ENCODE data around the gene TMEM187.

Gene TMEM187

GRCh38 chrX:153953342-153953830 is 19.2 kb upstream of the TMEM187 start:
- in situ Hi-C loops (cut with HindIII; ENCODE audit: low pct_unique_long_range_greater_than_20kb, low sequenced_read_pairs) = no loop called here
- TF ChIP-seq JUND (IDR thresholded peaks at IDR 0.05; ENCODE audit: low read depth) = no peak
- DNase-seq (ENCODE audit: low read depth in 1 of 2, low spot score in 1 of 2) = peak; percentile 54 to 62

DNA sequence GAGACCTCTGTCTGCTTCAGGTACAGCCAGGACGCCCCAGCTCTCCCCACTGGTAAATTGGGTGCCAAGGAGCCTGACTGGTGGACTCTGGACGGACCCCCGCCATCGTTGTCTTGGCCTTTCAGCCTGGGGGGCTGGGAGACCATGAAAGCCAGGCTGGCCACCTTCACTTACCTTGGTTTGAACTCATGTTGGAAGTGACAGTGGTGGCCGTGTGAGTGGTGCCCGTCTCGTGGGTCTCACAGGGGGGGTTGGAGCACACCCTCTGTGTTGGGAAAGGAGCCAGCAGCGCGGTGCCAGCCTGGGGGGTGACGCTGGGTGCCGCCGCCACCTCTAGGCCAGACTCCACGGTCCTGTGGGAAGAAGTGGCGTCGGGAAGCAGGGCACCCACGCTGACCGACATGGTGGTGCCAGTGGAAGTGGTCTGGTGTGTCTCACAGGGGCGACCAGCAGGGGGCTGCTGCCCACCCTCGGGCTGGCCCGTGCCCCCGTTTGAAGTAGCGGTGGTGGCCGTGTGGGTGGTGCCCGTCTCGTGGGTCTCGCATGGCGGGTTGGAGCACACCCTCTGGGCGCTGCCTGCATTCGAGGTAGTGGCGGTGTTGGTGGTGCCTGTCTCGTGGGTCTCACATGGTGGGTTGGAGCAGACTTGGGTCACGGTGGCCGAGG is 18.5 kb upstream of the TMEM187 start:
- TF ChIP-seq JUND (IDR thresholded peaks at IDR 0.05; ENCODE audit: low read depth) = no peak
- in situ Hi-C loops (cut with HindIII; ENCODE audit: low pct_unique_long_range_greater_than_20kb, low sequenced_read_pairs) = no loop called here
- DNase-seq (ENCODE audit: low read depth in 1 of 2, low spot score in 1 of 2) = no peak

GRCh38 chrX:153954558-153955227 is 17.9 kb upstream of the TMEM187 start:
- no peak for DNase-seq (ENCODE audit: low read depth in 1 of 2, low spot score in 1 of 2)
- in situ Hi-C loops (cut with HindIII; ENCODE audit: low pct_unique_long_range_greater_than_20kb, low sequenced_read_pairs) = no loop called here
- TF ChIP-seq JUND (IDR thresholded peaks at IDR 0.05; ENCODE audit: low read depth) = no peak

DNA sequence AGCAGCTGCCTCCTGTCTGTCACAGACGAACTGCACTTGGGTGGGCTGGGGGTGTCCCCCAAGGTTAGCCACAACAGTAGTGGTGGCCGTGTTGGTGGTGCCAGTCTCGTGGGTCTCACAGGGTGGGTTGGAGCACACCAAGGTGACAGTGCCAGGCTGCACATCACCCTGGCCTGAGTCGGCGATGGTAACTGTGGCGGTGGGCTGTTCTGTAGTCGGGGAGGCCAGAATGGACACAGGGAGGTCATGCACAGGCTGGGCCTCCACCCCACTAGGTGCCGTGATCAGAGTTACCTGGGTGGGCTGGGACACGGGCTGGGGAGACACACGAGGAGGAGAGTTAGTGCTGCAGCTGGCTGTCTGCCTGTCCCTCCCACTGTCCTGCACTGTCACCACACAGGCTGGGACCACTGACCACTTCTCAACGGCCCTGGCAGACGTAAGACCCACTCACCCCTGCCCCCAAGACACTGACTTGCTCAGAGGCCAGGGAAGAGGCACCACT is 17.3 kb upstream of the TMEM187 start:
- in situ Hi-C loops (cut with HindIII; ENCODE audit: low pct_unique_long_range_greater_than_20kb, low sequenced_read_pairs) = no loop called here
- no peak for TF ChIP-seq JUND (IDR thresholded peaks at IDR 0.05; ENCODE audit: low read depth)
- DNase-seq (ENCODE audit: low read depth in 1 of 2, low spot score in 1 of 2) = no peak

GRCh38 chrX:153956044-153956907 is 16.3 kb upstream of the TMEM187 start:
- no peak for TF ChIP-seq JUND (IDR thresholded peaks at IDR 0.05; ENCODE audit: low read depth)
- in situ Hi-C loops (cut with HindIII; ENCODE audit: low pct_unique_long_range_greater_than_20kb, low sequenced_read_pairs) = no loop called here
- no peak for DNase-seq (ENCODE audit: low read depth in 1 of 2, low spot score in 1 of 2)

- in situ Hi-C loops (cut with HindIII; ENCODE audit: low pct_unique_long_range_greater_than_20kb, low sequenced_read_pairs) = no loop called here
- no peak for TF ChIP-seq JUND (IDR thresholded peaks at IDR 0.05; ENCODE audit: low read depth)
- no peak for DNase-seq (ENCODE audit: low read depth in 1 of 2, low spot score in 1 of 2)
These were observed 15.3 kb upstream of the TMEM187 start for GRCh38 chrX:153957224-153957623.

GRCh38 chrX:153958605-153959004 is 13.9 kb upstream of the TMEM187 start:
- DNase-seq (ENCODE audit: low read depth in 1 of 2, low spot score in 1 of 2) = no peak
- no peak for TF ChIP-seq JUND (IDR thresholded peaks at IDR 0.05; ENCODE audit: low read depth)
- in situ Hi-C loops (cut with HindIII; ENCODE audit: low pct_unique_long_range_greater_than_20kb, low sequenced_read_pairs) = no loop called here

- no peak for TF ChIP-seq JUND (IDR thresholded peaks at IDR 0.05; ENCODE audit: low read depth)
- no peak for DNase-seq (ENCODE audit: low read depth in 1 of 2, low spot score in 1 of 2)
- in situ Hi-C loops (cut with HindIII; ENCODE audit: low pct_unique_long_range_greater_than_20kb, low sequenced_read_pairs) = no loop called here
These were observed 12.9 kb upstream of the TMEM187 start for GRCh38 chrX:153959649-153960048.

DNA sequence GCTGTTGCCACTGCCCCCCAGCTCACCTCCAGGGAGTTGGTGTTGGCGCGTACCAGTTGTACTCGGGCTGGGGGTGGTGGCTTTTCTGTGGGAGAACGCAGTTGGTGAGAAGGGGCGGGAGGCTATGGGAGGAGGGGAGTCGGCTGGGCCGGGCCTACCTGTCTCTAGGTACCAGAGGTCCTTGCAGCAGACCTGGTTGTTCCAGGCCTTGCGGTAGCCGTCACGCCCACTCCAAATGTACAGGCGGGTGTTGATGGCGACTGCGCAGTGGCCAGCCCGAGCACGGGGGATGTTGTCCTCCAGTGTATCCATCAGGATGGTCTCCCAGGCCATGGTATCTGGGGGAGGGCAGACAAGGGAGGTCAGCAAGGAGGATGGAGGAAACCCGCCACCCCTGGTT is 12.5 kb upstream of the TMEM187 start:
- no peak for DNase-seq (ENCODE audit: low read depth in 1 of 2, low spot score in 1 of 2)
- in situ Hi-C loops (cut with HindIII; ENCODE audit: low pct_unique_long_range_greater_than_20kb, low sequenced_read_pairs) = no loop called here
- TF ChIP-seq JUND (IDR thresholded peaks at IDR 0.05; ENCODE audit: low read depth) = no peak

DNA sequence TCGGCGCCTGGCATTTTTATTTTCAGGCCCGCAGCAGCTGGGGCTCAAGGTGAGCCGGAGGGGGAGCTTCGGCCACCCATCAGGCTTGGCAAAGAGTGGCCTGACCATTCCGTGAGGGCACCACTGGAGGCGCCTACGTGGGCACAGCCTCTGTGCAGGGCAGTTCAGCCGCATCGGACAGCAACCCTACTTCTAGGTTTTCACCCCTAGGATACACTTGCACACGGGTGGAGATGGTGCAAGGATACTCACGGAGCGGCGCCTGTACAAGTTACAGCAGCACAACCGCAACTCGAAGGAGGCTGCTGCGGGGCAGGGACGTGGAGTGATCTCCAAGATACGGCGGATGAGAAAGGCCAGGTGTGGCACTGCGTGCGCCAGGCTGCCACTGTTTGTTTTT is 11.8 kb upstream of the TMEM187 start:
- in situ Hi-C loops (cut with HindIII; ENCODE audit: low pct_unique_long_range_greater_than_20kb, low sequenced_read_pairs) = no loop called here
- DNase-seq (ENCODE audit: low read depth in 1 of 2, low spot score in 1 of 2) = no peak
- no peak for TF ChIP-seq JUND (IDR thresholded peaks at IDR 0.05; ENCODE audit: low read depth)

GRCh38 chrX:153961292-153961691 is 11.3 kb upstream of the TMEM187 start:
- in situ Hi-C loops (cut with HindIII; ENCODE audit: low pct_unique_long_range_greater_than_20kb, low sequenced_read_pairs) = no loop called here
- DNase-seq (ENCODE audit: low read depth in 1 of 2, low spot score in 1 of 2) = no peak
- no peak for TF ChIP-seq JUND (IDR thresholded peaks at IDR 0.05; ENCODE audit: low read depth)

DNA sequence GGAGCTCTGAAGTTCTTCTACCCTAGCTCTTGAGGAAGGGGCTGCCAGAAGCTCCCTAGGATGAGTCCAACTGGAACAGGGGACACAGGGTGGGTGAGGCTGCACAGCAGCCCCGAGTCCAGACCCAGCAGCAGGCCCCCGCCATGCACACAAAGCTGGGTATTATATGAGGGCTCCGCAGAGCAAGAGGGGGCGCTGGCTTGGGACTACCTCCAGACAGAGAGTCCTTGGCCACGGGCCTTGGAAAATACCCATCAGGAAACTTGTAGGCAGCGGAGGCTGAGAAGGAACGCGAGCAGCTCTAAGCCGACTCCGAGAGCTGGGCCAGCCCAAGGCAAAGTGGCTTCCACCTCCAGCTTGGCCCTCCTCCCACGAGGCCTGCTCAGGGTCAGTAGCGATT is 9.0 kb upstream of the TMEM187 start:
- DNase-seq (ENCODE audit: low read depth in 1 of 2, low spot score in 1 of 2) = no peak
- in situ Hi-C loops (cut with HindIII; ENCODE audit: low pct_unique_long_range_greater_than_20kb, low sequenced_read_pairs) = no loop called here
- TF ChIP-seq JUND (IDR thresholded peaks at IDR 0.05; ENCODE audit: low read depth) = no peak

DNA sequence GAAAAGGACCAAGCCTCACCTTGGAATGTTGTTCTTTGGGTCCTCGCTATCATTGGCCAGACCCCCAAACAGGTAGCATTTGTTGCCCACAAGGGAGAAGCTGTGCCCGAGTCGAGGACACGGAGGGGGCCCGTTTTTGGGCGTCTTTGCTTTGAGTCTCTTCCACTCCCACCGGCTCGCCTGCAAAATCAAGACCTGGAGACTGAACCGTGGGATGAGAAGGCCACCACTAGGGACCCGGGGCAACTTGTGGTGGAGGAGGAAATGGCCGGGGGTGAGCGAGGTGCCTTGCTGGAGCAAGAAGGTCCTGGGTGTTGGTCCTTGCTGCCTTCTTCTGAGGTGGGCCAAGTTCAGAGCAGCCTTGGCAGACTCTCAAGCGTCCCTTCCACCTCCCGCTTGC is 8.4 kb upstream of the TMEM187 start:
- in situ Hi-C loops (cut with HindIII; ENCODE audit: low pct_unique_long_range_greater_than_20kb, low sequenced_read_pairs) = no loop called here
- DNase-seq (ENCODE audit: low read depth in 1 of 2, low spot score in 1 of 2) = no peak
- TF ChIP-seq JUND (IDR thresholded peaks at IDR 0.05; ENCODE audit: low read depth) = no peak
